Large intestine (tissue), 3 donors: Measurements from ENCODE around the gene TEAD1. TPM values are rescaled to one million over a fixed set of nuclear protein-coding genes. Genes with fewer than 3 reads are reported as not detected.

Experiments used
- DNase-seq, 2 donors: peaks; one replicate each; pipeline versions ENCODE4 v3.0.0 to v3.0.0-alpha.2; 2013
- H3K27ac ChIP-seq: one replicate; pipeline ENCODE4 v1.5.1; 2013; ENCODE audit warnings: low read length
- H3K27me3 ChIP-seq: 2 replicates; pipeline ENCODE4 v1.6.1; 2013; ENCODE audit warnings: low read length; ENCODE audit not compliant: control insufficient read depth, insufficient read depth
- H3K36me3 ChIP-seq: 2 replicates; pipeline ENCODE4 v1.6.1; 2013; ENCODE audit warnings: low read length; ENCODE audit not compliant: control insufficient read depth, insufficient read depth
- H3K4me1 ChIP-seq: one replicate; pipeline ENCODE4 v1.6.1; 2013; ENCODE audit warnings: low read length; ENCODE audit not compliant: control insufficient read depth, insufficient read depth
- H3K4me3 ChIP-seq: one replicate; pipeline ENCODE4 v1.5.1; 2013; ENCODE audit warnings: low read length
- H3K9me3 ChIP-seq: one replicate; pipeline ENCODE4 v1.6.1; 2013; ENCODE audit warnings: mild to moderate bottlenecking, low read depth, low read length, moderate library complexity; ENCODE audit not compliant: control insufficient read depth
- WGBS: methylation state at CpG from one replicate; pipeline ENCODE4 v1.1.5; 2013; ENCODE audit warnings: low lambda C conversion rate; ENCODE audit not compliant: insufficient coverage; 5-methylcytosine and 5-hydroxymethylcytosine counted together
- polyA plus RNA-seq: library from polyadenylated mRNA; unstranded; fragments of 120-200 nt; gene quantifications from one replicate; pipeline ENCODE4 v1.2.1, GENCODE V29; 2013

Gene TEAD1
- polyA plus RNA-seq, 1 donor = 38.7 TPM

- no peaks in the 10 kb centered on the region for H3K4me1 ChIP-seq
- no peaks in the 10 kb centered on the region for H3K9me3 ChIP-seq
- no peaks in the 10 kb centered on the region for H3K36me3 ChIP-seq
- no peak overlapping the region for H3K27ac ChIP-seq
- H3K27me3 ChIP-seq = no peaks in the 10 kb centered on the region
- no peak overlapping the region for H3K4me3 ChIP-seq
- WGBS = 50% methylated on average over 1 of the region's 1 CpG
- no peak for DNase-seq
Observed at GRCh38 chr11:12949453-12949852, 275.2 kb downstream of the TEAD1 start.

DNA sequence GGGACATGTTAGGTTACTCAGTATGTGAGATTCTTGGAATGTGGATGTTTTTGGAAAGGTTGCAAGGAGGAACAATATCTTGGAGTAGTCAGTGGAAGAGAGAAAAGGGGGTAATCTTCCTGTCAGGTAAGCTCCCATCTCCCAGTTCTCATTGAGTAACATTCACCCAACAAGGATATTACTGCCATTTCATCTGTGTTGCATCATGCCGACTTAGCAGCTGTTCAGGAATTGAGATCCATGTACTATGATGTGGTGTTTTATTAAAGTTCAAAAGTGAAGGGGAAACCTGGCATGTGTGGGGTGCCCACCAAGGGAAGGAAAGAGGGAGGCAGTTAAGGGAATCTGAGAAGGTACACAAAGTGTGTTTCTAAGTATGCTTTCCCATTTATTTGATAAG, 276.4 kb downstream of the TEAD1 start:
- H3K27me3 ChIP-seq = no peaks in the 10 kb centered on the region
- H3K4me3 ChIP-seq = no peak overlapping the region
- H3K36me3 ChIP-seq = no peaks in the 10 kb centered on the region
- no peak for DNase-seq
- H3K27ac ChIP-seq = no peak overlapping the region
- H3K9me3 ChIP-seq = no peaks in the 10 kb centered on the region
- no peaks in the 10 kb centered on the region for H3K4me1 ChIP-seq
- no CpG with 5 or more reads among the region's 1 CpG for WGBS

- no peaks in the 10 kb centered on the region for H3K4me1 ChIP-seq
- no peaks in the 10 kb centered on the region for H3K36me3 ChIP-seq
- no CpG with 5 or more reads among the region's 1 CpG for WGBS
- DNase-seq = no peak
- no peaks in the 10 kb centered on the region for H3K27me3 ChIP-seq
- no peak overlapping the region for H3K27ac ChIP-seq
- H3K4me3 ChIP-seq = no peak overlapping the region
- H3K9me3 ChIP-seq = no peaks in the 10 kb centered on the region
Observed at GRCh38 chr11:12951376-12951775, 277.2 kb downstream of the TEAD1 start.

- Histone ChIP-seq H3K27me3 (no peaks in the 10 kb centered on the region), H3K4me3 (no peak overlapping the region), H3K36me3 (no peaks in the 10 kb centered on the region), H3K9me3 (no peaks in the 10 kb centered on the region), H3K4me1 (no peaks in the 10 kb centered on the region), H3K27ac (no peak overlapping the region)
- no peak for DNase-seq
Observed at GRCh38 chr11:12952094-12952493, 277.9 kb downstream of the TEAD1 start.

- Histone ChIP-seq H3K4me3 (no peak overlapping the region), H3K27ac (no peak overlapping the region), H3K4me1 (peaks cover 2% of the 10 kb centered on the region), H3K27me3 (no peaks in the 10 kb centered on the region), H3K36me3 (no peaks in the 10 kb centered on the region), H3K9me3 (no peaks in the 10 kb centered on the region)
- DNase-seq = no peak
- no CpG with 5 or more reads among the region's 3 CpGs for WGBS
Observed at GRCh38 chr11:12958986-12959385, 284.8 kb downstream of the TEAD1 start.

DNA sequence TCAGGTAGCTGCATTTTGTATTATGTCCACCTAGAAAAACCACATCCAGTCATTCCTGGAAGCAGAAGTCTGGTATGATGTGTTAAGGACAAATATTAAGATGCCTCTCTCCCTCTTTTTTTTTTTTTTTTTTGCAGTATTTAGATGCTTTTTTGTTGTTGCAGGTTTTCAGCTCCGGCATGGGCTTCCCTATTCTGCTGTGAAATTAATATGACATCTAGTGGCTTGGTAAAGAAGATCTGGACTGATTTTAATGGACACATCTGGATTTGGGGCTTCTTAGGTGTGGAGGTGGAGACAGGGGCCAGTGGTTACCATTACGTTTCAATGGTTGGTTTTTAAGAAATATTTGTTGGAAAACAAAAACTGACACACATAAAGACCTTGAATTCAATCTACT, 287.4 kb downstream of the TEAD1 start:
- WGBS = no CpG with 5 or more reads among the region's 2 CpGs
- Histone ChIP-seq H3K36me3 (no peaks in the 10 kb centered on the region), H3K4me3 (no peak overlapping the region), H3K4me1 (peaks cover 5% of the 10 kb centered on the region), H3K9me3 (no peaks in the 10 kb centered on the region), H3K27ac (no peak overlapping the region), H3K27me3 (no peaks in the 10 kb centered on the region)
- no peak for DNase-seq

- Histone ChIP-seq H3K27me3 (no peaks in the 10 kb centered on the region), H3K9me3 (no peaks in the 10 kb centered on the region), H3K27ac (no peak overlapping the region), H3K4me1 (peaks cover 5% of the 10 kb centered on the region), H3K4me3 (no peak overlapping the region), H3K36me3 (no peaks in the 10 kb centered on the region)
- WGBS = 75% methylated on average over 1 of the region's 10 CpGs
- no peak for DNase-seq
Observed at GRCh38 chr11:12962306-12962705, 288.1 kb downstream of the TEAD1 start.

DNA sequence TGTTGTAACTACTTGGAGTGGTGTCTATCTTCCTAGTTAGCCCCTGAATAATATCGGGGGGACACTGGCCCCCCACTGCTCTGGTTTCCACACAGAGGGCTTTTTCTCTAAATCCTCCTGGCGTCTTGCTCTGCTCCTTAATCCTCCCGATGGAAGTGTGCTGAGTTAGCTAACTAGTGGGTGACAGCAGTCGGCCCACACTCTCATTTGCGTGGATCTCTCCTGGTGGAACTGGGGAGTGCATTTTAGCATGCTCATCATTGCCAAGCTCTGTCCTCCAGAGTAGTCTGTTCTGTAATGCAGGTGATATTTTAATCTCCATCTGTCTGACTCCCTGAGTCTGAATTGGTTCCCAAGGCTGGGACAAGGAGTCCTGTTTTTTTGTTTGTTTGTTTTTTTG, 288.8 kb downstream of the TEAD1 start:
- WGBS = no CpG with 5 or more reads among the region's 5 CpGs
- Histone ChIP-seq H3K27ac (no peak overlapping the region), H3K4me1 (peaks cover 5% of the 10 kb centered on the region), H3K36me3 (no peaks in the 10 kb centered on the region), H3K9me3 (no peaks in the 10 kb centered on the region), H3K4me3 (no peak overlapping the region), H3K27me3 (no peaks in the 10 kb centered on the region)
- DNase-seq = no peak

DNA sequence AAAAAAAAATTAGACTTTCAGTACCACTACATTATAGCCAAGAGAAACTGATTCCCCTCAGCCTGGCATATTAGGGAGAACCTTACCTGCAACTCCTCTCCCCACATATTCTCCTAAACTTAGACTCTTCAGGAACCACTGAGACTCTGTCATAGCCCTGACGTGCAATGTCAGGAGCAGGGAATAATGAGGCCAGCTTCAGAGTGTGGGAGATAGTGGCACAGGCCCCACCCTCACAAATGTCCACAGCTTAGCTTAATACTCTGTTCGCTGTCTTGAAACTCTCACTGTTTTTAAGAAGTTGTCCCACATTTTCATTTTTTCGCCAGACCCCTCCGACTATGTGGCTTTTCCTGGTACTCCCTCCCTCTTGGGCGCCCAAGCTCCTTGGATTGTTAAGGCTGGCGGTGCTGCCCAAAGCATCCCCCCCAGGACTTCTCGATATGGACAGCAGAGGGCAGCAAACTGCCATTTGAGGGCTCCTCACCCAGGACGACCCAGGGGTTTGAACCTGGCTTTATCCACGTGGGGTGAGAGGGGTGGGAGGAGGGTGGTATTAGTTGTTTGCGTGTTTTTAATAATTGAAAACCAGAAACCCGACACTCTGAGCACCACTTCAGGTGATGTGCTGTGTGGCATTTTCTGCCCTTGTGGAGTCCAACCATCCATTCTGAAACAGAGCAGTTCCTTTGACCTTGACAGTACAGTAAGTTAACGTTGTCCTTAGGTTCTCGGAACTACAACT, 289.7 kb downstream of the TEAD1 start:
- Histone ChIP-seq H3K4me3 (no peak overlapping the region), H3K27ac (no peak overlapping the region), H3K9me3 (no peaks in the 10 kb centered on the region), H3K4me1 (peaks cover 5% of the 10 kb centered on the region), H3K27me3 (no peaks in the 10 kb centered on the region), H3K36me3 (no peaks in the 10 kb centered on the region)
- DNase-seq = peak; percentile 46 to 53
- WGBS = no CpG with 5 or more reads among the region's 13 CpGs

GRCh38 chr11:12964650-12965049, 290.4 kb downstream of the TEAD1 start:
- no peak overlapping the region for H3K4me3 ChIP-seq
- no CpG with 5 or more reads among the region's 7 CpGs for WGBS
- no peaks in the 10 kb centered on the region for H3K36me3 ChIP-seq
- no peak overlapping the region for H3K27ac ChIP-seq
- H3K27me3 ChIP-seq = no peaks in the 10 kb centered on the region
- no peaks in the 10 kb centered on the region for H3K9me3 ChIP-seq
- peaks cover 5% of the 10 kb centered on the region for H3K4me1 ChIP-seq
- DNase-seq = no peak

GRCh38 chr11:12966002-12966401, 291.8 kb downstream of the TEAD1 start:
- Histone ChIP-seq H3K4me1 (peaks cover 5% of the 10 kb centered on the region), H3K4me3 (no peak overlapping the region), H3K27ac (no peak overlapping the region), H3K36me3 (no peaks in the 10 kb centered on the region), H3K9me3 (no peaks in the 10 kb centered on the region), H3K27me3 (no peaks in the 10 kb centered on the region)
- no peak for DNase-seq
- WGBS = 100% methylated on average over 1 of the region's 5 CpGs
